GM12872 (cell line): ENCODE measurements around the gene SERINC2.

Source experiments
- CTCF ChIP-seq: IDR thresholded peaks from 3 replicates; pipeline ENCODE4 v1.5.1; 2011; ENCODE audit warnings: low read depth, mild to moderate bottlenecking, low read length, moderate library complexity; ENCODE audit not compliant: insufficient read depth

SERINC2 gene

GRCh38 chr1:31399976-31400375 is 13.0 kb upstream of the SERINC2 start:
- TF ChIP-seq CTCF = no peak

GRCh38 chr1:31400393-31400792 is 12.6 kb upstream of the SERINC2 start:
- no peak for TF ChIP-seq CTCF

GRCh38 chr1:31401241-31401640 is 11.8 kb upstream of the SERINC2 start:
- no peak; the same call in 2 of the 3 replicates for TF ChIP-seq CTCF

- TF ChIP-seq CTCF = no peak
Measured at GRCh38 chr1:31405578-31406245, 7.3 kb upstream of the SERINC2 start.

- no peak for TF ChIP-seq CTCF
Measured at GRCh38 chr1:31407029-31407626, 5.9 kb upstream of the SERINC2 start.

- TF ChIP-seq CTCF = no peak
Measured at GRCh38 chr1:31408788-31409318, 4.2 kb upstream of the SERINC2 start.

- no peak for TF ChIP-seq CTCF
Measured at GRCh38 chr1:31409946-31410858, 2.8 kb upstream of the SERINC2 start.
